Adrenal gland (tissue), 5 donors: ENCODE results near the gene KHDC4.

Experiments
- POLR2A ChIP-seq, 2 donors: fragments of 450-650 bp; IDR thresholded peaks; one replicate each; pipeline ENCODE4 v1.6.1; 2017; ENCODE audit warnings: antibody characterized with exemption in 2 of 2, mild to moderate bottlenecking in 2 of 2, moderate library complexity in 1 of 2
- TF ChIP-seq, protein P1 (sequence below), 6 experiments: fragments of 450-650 bp in 4 of 6; fragments of 200-600 bp in 2 of 6; sonication (generic) in 1 of 6; IDR thresholded peaks; 1 replicate in 5 of 6; 2 replicates in 1 of 6; pipeline versions ENCODE4 v1.5.1 to v1.8.0; 2016 to 2021; ENCODE audit warnings: antibody characterized with exemption in 6 of 6, mild to moderate bottlenecking in 2 of 6, moderate library complexity in 1 of 6
- donor health status: DM: no; HTN: no; CAD: no.

GRCh38 chr1:155952505-155952890 is 18.3 kb upstream of the KHDC4 start:
- TF ChIP-seq, protein P1, sequence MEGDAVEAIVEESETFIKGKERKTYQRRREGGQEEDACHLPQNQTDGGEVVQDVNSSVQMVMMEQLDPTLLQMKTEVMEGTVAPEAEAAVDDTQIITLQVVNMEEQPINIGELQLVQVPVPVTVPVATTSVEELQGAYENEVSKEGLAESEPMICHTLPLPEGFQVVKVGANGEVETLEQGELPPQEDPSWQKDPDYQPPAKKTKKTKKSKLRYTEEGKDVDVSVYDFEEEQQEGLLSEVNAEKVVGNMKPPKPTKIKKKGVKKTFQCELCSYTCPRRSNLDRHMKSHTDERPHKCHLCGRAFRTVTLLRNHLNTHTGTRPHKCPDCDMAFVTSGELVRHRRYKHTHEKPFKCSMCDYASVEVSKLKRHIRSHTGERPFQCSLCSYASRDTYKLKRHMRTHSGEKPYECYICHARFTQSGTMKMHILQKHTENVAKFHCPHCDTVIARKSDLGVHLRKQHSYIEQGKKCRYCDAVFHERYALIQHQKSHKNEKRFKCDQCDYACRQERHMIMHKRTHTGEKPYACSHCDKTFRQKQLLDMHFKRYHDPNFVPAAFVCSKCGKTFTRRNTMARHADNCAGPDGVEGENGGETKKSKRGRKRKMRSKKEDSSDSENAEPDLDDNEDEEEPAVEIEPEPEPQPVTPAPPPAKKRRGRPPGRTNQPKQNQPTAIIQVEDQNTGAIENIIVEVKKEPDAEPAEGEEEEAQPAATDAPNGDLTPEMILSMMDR (IDR thresholded peaks at IDR 0.05): no peak
- TF ChIP-seq POLR2A (IDR thresholded peaks at IDR 0.05): no peak
